SK-N-MC (cell line): ENCODE results near the gene PSG3.
"Not testable (repeated sequence)": the region's sequence is repeated elsewhere in the genome, so short reads cannot be mapped to it uniquely, and the experiment has no call there.

Experiments
- DNase-seq: peaks from one replicate; pipeline ENCODE4 v3.0.0-alpha.2; 2011; ENCODE audit warnings: low read depth, low spot score
- H3K27ac ChIP-seq: fragments of 200-600 bp; sonication (generic); 2 replicates; pipeline ENCODE4 v1.5.1; 2016; ENCODE audit warnings: mixed run types
- H3K36me3 ChIP-seq: fragments of 200-600 bp; sonication (generic); 2 replicates; pipeline ENCODE4 v1.6.1; 2017; ENCODE audit warnings: antibody characterized with exemption, low read length, mixed read lengths; ENCODE audit not compliant: insufficient read depth
- H3K4me3 ChIP-seq: fragments of 200-600 bp; sonication (generic); 2 replicates; pipeline ENCODE4 v1.5.1; 2016
- H3K9ac ChIP-seq: fragments of 200-600 bp; sonication (generic); 2 replicates; pipeline ENCODE4 v1.8.0; 2017; ENCODE audit warnings: mixed run types, mixed read lengths; ENCODE audit not compliant: insufficient read length
- H3K9me3 ChIP-seq: fragments of 200-600 bp; sonication (generic); 2 replicates; pipeline ENCODE4 v1.6.1; 2017; ENCODE audit warnings: low read depth, mild to moderate bottlenecking, antibody characterized with exemption, low read length, moderate library complexity, mixed read lengths
- EZH2 ChIP-seq: fragments of 200-600 bp; sonication (generic); IDR thresholded peaks from one replicate; pipeline ENCODE4 v1.6.1; 2017; ENCODE audit warnings: antibody characterized with exemption
- FOXP2 ChIP-seq: optimal IDR thresholded peaks from 2 replicates; pipeline ENCODE3; 2011; ENCODE audit warnings: mild to moderate bottlenecking, moderate library complexity; ENCODE audit not compliant: insufficient read depth; ENCODE audit errors: extremely low read length, control extremely low read depth
- POLR2AphosphoS5 ChIP-seq: IDR thresholded peaks from 2 replicates; pipeline ENCODE4 v1.6.1; 2012; ENCODE audit warnings: mild to moderate bottlenecking, low read depth, low read length, borderline replicate concordance

The PSG3 gene

DNA sequence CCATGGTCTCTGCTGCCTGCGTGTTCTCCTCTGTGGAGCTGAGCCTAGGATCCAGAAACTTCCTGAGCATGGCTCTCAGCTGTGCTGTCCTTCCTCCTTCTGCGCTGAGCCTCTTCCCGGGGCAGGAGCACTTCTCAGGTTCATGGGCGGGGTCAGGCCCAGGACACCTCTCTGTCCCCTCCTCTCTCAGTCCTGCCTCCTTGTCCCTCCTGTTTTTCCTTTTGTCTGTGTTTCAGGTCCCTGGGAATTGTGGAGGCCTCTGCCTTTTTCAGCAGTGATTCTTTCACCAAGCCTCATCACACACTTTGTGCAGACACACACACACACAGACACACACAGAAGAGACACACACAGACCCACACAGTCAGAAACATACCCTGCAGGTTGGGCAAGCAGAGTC, at the start of gene PSG3:
Gene PSG3, minus strand, starts transcription at position 101 of the 400 bp plus-strand sequence. Its CDS starts 97 bp downstream, at position 4.
- H3K36me3 ChIP-seq, H3K9me3 ChIP-seq, H3K27ac ChIP-seq, DNase-seq, H3K4me3 ChIP-seq, H3K9ac ChIP-seq: not testable (repeated sequence)

DNA sequence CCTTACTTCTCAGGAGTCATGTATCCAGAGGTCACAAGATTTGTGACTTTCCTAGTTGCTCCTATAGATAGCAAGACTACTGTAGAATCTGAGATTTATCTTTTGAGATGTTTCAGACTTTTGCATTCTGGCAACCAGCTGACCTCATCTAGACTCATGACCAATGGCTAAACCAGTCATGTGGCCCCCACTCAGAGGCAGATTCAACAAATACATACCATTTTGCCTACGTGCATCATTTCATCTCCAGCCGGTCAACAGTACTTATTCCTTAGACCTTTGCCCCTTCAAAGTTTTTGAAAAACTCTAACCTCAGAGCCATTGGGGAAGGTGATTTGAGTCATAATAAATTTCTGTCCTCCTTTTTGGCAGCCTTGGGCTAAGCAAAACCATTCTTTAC, 48.5 kb upstream of the PSG3 start:
- H3K4me3 ChIP-seq, DNase-seq, H3K9me3 ChIP-seq, H3K27ac ChIP-seq, H3K36me3 ChIP-seq, H3K9ac ChIP-seq: not testable (repeated sequence)

- not testable (repeated sequence) for H3K36me3 ChIP-seq, H3K27ac ChIP-seq, H3K9me3 ChIP-seq, H3K4me3 ChIP-seq, DNase-seq, H3K9ac ChIP-seq
These were observed 47.5 kb upstream of the PSG3 start for GRCh38 chr19:42787766-42788165.

GRCh38 chr19:42776750-42777612, 36.7 kb upstream of the PSG3 start:
- H3K9ac ChIP-seq, H3K4me3 ChIP-seq, DNase-seq: not testable (repeated sequence)

DNA sequence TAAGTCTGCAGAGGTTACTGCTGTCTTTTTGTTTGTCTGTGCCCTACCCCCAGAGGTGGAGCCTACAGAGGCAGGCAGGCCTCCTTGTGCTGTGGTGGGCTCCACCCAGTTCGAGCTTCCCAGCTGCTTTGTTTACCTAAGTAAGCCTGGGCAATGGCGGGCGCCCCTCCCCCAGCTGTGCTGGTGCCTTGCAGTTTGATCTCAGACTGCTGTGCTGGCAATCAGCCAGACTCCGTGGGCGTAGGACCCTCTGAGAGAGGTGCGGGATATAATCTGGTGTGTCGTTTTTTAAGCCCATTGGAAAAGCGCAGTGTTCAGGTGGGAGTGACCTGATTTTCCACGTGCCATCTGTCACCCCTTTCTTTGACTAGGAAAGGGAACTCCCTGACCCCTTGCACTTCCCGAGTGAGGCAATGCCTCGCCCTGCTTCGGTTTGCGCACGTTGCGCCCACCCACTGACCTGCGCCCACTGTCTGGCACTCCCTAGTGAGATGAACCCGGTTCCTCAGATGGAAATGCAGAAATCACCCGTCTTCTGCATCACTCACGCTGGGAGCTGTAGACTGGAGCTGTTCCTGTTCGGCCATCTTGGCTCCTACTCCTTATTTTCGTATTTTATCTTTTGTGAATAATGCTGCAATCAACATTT, 34.4 kb upstream of the PSG3 start:
- not testable (repeated sequence) for H3K27ac ChIP-seq, H3K9me3 ChIP-seq, DNase-seq, H3K36me3 ChIP-seq, H3K4me3 ChIP-seq, H3K9ac ChIP-seq

More at GRCh38 chr19:42776750-42777612, 36.7 kb upstream of the PSG3 start:
- not testable (repeated sequence) for H3K9me3 ChIP-seq, H3K27ac ChIP-seq, H3K36me3 ChIP-seq

DNA sequence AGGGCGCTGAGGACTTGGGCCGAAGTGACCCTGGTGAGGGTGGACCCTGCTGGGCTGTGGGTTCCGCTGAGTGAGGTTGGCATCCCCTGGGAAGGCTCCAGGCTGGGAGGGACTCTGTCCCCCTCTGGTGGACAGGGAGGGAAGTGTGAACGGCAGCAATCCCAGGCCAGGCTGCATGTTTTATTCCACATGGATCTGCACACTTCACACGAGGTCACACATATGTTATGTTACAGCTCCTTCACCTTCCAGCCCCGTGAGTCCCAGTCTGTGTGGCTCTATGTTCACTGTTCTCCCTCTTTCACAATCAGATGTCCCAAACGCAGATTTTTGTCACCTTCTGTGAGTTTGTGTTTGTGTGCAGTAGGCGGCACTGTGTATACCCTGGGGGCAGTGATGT, 27.0 kb upstream of the PSG3 start:
- not testable (repeated sequence) for H3K4me3 ChIP-seq, H3K36me3 ChIP-seq, H3K9ac ChIP-seq, DNase-seq, H3K27ac ChIP-seq, H3K9me3 ChIP-seq

DNA sequence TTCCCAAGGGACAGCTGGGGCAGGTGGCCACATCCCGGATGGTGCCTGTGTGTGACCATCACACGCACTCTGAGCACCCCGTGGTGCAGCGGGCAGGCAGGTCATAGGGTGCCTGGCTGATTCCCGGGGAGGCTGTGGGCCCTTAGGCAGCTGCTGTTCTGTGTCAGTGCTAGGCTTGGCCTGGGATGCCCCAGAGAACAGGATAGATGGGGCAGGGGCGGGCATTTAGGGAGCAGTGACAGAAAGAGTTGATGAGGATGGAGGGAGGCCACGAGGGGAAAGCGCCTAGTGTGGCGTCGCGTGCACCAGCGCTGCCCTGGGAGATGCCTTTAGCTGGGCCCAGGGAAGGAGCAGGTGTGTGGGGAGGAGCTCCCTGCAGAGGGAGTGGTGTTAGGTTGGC, 26.6 kb upstream of the PSG3 start:
- H3K36me3 ChIP-seq, DNase-seq, H3K4me3 ChIP-seq, H3K9ac ChIP-seq, H3K27ac ChIP-seq, H3K9me3 ChIP-seq: not testable (repeated sequence)

DNA sequence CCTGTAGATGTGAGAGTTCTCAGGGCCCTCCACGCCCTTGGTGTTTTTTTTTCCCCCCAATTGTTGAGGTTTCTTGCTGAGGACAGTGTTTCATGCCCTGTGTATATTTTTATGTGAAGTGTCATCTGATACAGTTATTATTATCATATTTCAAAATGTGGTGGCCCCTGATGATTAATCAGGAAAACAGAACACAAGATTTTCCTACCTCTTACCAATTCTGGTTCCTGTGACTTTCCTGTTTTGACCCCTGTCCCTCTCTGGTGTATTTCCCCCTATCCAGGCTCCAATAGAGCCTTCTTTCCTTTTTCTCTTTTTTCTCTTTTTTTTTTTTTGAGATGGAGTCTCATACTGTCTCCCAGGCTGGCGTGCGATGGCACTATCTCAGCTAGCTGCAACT, 24.6 kb upstream of the PSG3 start:
- Histone ChIP-seq H3K9me3 (no peaks in the 10 kb centered on the region), H3K27ac (no peak overlapping the region), H3K36me3 (no peaks in the 10 kb centered on the region), H3K9ac (no peak overlapping the region), H3K4me3 (no peak overlapping the region)
- DNase-seq, result no peak
- no peak for TF ChIP-seq EZH2
- no peak for TF ChIP-seq FOXP2
- TF ChIP-seq POLR2AphosphoS5, result no peak

GRCh38 chr19:42762789-42763188, 22.5 kb upstream of the PSG3 start:
- Histone ChIP-seq H3K36me3 (no peaks in the 10 kb centered on the region), H3K9ac (no peak overlapping the region), H3K27ac (no peak overlapping the region), H3K9me3 (no peaks in the 10 kb centered on the region), H3K4me3 (no peak overlapping the region)
- TF ChIP-seq POLR2AphosphoS5 (no peak), FOXP2 (no peak)
- DNase-seq, result no peak

GRCh38 chr19:42761924-42762295, 21.6 kb upstream of the PSG3 start:
- DNase-seq, H3K4me3 ChIP-seq, H3K27ac ChIP-seq, H3K9ac ChIP-seq, H3K36me3 ChIP-seq, H3K9me3 ChIP-seq: not testable (repeated sequence)

- not testable (repeated sequence) for H3K36me3 ChIP-seq, DNase-seq, H3K9me3 ChIP-seq, H3K9ac ChIP-seq, H3K27ac ChIP-seq, H3K4me3 ChIP-seq
These were observed 21.0 kb upstream of the PSG3 start for GRCh38 chr19:42760954-42761923.

DNA sequence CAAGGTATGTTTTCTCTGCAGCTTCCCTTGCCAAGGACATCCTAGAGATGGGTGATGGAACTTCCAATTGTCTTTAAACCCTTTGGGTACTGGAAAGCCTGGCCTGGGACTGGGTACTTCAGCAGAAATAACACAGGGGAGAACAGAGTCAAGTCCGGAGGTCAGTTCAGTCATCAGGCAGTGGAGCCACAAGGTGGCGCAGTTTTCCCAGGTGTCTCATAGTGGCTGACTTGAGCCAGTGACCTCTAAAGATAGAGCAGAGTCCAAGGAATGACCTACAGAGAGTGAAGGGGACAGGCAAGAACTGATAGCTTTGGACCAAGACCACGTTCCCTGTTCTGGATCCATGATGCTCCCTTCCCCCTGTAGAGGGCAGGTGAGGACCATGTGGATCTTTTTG, 18.4 kb upstream of the PSG3 start:
- not testable (repeated sequence) for H3K9me3 ChIP-seq, H3K4me3 ChIP-seq, H3K36me3 ChIP-seq, H3K9ac ChIP-seq, DNase-seq, H3K27ac ChIP-seq

DNA sequence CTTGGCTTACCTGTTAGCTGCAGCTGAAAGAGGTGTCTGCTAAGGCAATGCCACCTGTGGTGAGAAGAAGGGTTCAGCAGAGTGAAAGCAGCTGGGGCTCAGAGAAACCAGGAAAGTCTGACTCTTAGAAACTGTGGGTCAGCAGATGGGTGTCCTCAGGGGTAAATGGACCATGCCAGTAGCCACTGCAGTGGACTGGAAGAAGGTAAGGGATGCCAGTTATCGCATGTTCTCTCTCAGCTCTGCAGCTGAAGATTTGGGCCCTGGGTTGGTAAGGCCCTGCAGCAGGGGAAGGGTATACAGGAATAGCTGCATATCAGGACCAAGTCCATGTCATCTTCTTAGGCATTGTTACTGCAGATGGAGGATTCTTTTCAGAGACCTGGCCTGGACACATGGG, 12.0 kb upstream of the PSG3 start:
- not testable (repeated sequence) for H3K36me3 ChIP-seq, H3K9me3 ChIP-seq, DNase-seq, H3K9ac ChIP-seq, H3K4me3 ChIP-seq, H3K27ac ChIP-seq
